Activated CD4-positive, alpha-beta T cell treated with anti-CD3 and anti-CD28 coated beads, Interleukin-2, amount 50 U/mL, for 4 hours (primary cell): ENCODE results near the gene NPHP4.
"Not testable (repeated sequence)": the region's sequence is repeated elsewhere in the genome, so short reads cannot be mapped to it uniquely, and the experiment has no call there.

Source experiments
- DNase-seq, 2 experiments: peaks; one replicate each; pipeline ENCODE4 v3.0.0-alpha.2; 2020

NPHP4 gene

DNA sequence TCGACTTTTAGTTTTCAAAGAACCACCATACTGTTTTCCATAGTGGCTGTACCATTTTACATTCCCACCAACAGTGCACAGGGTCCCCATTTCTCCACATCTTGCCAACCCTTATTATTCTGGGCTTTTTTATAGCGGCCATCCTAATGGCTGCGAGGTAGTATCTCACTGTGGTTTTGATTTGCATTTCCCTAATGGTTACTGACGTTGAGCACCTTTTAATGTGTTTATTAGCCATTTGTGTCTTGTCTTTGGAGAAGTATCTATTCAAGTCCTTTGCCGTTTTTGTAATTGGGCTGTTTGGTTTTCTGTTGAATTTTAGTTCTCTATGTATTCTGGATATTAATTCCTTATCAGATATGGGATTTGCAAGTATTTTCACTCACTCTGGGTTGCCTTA is 31.1 kb upstream of the NPHP4 start:
- DNase-seq: no peak

DNA sequence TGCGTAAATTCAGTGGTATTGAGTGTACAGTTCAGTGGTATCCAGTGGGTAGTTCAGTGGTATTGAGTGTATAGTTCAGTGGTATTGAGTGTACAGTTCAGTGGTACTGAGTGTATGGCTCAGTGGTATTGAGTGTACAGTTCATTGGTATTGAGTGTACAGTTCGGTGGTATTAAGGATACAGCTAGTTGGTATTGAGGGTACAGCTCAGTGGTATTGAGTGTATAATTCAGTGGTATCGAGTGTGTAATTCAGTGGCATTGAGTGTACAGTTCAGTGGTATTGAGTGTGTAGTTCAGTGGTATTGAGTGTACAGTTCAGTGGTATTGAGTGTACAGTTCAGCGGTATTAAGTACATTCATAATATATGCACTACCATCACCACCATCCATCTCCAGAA is 30.0 kb upstream of the NPHP4 start:
- no peak for DNase-seq

DNA sequence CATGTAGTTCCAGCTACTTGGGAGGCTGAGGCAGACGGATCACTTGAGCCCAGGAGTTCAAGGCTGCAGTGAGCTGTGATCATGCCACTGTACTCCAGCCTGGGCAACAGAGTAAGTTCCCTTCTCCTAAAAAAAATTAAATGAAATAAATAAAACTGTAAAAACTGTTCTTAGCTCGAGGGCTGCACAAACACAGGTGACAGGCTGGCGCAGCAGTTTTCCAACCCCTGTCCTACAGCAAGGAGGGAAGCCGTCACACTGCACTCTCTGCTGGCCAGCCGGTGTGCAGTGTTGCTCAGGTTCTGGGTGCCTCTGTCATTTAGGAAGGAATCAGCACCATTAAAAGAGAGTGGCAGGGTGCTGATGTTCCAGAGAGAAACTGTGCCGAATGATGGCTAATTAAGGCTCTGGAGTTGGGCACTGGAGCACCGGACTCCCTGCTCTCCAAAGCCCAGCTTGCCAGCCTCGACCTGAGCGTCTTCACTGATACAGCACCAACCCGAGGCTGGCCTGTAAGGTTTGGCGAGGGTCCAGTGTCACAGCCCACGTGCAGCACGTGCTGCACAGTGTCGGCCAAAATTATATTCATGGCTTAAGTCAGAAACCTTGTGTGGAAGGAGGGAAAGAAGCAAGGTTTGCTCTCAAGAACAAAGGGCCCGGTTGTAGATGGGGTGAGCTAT is 27.1 kb upstream of the NPHP4 start:
- DNase-seq: no peak

DNA sequence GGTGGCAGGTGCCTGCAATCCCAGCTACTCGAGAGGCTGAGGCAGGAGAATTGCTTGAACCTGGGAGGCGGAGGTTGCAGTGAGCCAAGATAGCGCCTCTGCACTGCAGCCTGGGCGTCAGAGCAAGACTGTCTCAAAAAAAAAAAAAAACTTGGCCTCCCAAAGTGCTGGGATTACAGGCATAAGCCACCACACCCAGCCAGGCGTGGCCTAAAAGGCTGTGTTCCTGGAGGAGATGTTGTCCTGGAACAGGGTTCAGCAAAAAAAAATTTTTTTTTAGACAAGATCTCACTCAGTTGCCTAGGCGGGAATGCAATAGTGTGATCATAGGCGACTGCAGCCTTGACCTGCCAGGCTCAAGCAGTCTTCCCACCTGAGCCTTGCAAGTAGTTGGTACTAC is 25.4 kb upstream of the NPHP4 start:
- DNase-seq: not testable (repeated sequence)

DNA sequence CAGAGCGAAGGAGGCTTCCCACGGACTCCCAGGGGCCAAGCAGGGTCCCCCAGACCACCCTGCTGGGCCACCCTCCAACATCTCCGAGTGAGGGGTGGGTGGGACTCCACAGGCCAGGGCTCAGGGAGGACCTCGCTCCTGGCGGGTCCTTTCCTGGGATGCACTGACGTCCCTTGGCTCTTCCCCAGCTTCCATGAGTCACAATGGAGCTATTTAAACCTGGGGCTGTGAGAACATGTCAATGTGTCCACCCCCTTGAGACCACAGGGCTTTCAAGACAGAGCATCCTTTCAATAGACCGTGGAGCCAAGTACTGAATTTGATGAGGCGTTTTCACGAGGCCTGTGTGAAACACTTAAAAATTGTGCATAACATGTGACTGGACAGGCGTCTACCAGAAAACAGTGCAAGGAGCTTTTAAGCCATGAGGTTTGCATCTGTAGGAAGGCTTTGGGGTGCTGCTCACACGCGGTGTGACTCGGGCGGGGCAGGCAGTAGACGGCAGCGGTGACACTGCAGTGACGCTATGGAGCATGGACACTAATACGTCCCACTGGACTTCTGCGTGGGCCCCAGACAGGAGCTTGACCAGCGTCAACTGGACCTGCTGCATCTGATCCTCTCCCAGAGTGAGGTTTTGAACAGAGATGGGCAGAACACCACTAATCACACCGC is 24.1 kb upstream of the NPHP4 start:
- DNase-seq: no peak

DNA sequence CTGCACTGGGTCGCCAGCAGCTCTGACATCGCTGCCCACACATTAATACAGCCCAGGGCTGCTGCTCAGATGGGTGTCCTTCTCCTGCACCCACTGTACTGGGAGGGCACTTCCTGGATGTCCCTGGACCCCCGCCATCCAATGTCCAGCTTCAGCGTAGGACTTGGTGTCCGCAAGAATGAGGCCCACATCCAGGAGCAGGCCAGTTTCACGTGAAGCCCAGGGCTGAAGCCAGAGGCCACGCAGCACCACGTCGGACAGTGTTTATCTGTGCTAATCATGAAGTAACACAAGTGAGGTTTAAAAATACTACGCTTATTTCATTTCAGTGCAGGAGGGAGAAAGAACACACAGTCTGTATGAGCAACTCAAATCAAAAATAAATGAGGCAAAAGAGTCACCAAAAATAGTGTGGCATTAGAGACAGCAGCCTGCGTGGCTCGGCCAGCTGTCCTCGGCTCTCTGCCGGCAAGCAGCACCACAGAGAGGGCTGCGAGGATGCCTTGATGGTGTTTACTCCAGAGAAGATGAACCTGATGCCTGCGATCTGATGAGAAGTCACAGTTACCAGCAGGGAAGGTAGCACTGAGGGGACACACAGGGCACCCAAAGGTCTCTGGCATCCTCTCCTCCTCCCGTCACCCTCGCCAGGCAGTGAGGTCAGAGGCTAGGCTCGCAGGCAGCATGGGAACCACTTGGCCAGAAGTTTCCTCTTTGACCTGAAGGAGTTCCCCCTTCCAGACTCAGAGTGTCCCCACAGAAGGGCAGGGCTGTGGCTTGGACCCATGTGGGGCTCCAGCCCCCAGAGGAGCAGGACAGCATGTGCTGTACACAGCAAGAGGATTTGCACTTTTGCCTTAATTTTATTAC is 22.1 kb upstream of the NPHP4 start:
- no peak for DNase-seq

DNA sequence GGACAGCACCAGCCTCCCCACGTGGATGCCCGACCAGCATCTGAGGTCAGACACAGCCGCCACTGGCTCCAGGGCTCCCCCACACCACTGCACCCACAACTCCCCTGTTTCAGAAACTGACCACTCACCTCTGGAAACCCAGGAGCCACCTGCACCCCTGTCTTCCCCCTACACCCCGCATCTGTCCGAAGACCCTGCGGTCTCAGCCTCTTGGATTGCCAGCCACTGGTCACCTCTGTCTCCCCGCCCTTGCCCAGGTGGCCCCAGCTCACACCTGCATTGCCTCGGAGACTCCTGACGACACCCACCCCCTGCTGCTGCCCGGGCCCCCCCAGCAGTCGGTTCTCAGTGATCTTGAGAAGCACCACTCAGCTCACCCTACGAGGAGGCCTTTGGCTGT is 21.3 kb upstream of the NPHP4 start:
- DNase-seq: no peak

DNA sequence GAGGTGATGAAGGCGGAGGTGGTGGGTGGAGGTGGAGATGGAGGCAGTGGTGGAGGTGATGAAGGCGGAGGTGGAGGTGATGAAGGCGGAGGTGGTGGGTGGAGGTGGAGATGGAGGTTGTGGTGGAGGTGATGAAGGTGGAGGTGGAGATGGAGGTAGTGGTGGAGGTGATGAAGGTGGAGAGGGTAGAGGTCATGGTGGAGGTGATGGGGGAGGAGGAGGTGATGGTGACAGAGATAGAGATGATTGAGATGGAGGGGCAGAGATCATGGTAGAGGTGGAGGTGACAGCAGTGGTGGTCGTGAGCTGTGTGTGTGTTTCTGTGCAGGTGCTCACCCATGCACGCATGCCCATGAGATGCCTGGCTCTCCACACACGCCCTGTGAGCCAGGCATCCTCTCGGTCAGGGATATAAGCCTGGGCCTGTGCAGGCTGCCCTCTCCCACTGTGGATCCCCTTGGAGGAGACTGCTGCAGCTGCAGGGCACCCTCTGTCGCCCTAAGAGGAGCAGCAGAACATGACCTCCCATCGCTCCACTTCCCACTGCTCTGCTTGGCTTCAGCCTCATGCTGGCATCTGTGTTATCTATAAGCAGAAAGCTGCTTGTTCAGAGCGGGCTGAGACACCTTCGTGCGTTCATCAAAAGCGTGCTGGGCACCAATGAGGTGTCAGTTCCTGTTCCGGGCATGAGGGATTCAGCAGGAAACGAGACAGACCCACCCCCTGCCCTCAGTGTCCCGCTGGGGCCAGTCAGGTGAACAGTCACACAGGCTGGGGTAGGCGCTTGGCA is 20.5 kb upstream of the NPHP4 start:
- DNase-seq: no peak

DNA sequence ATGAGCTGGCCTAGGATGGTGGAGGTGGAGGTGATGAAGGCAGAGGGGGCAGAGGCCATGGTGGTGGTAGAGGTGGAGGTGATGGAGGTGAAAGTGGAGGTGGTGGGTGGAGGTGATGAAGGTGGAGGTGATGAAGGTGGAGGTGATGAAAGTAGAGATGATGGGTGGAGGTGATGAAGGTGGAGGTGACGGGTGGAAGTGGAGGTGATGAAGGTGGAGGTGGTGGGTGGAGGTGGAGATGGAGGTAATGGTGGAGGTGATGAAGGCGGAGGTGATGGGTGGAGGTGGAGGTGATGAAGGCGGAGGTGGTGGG is 19.7 kb upstream of the NPHP4 start:
- DNase-seq: no peak

DNA sequence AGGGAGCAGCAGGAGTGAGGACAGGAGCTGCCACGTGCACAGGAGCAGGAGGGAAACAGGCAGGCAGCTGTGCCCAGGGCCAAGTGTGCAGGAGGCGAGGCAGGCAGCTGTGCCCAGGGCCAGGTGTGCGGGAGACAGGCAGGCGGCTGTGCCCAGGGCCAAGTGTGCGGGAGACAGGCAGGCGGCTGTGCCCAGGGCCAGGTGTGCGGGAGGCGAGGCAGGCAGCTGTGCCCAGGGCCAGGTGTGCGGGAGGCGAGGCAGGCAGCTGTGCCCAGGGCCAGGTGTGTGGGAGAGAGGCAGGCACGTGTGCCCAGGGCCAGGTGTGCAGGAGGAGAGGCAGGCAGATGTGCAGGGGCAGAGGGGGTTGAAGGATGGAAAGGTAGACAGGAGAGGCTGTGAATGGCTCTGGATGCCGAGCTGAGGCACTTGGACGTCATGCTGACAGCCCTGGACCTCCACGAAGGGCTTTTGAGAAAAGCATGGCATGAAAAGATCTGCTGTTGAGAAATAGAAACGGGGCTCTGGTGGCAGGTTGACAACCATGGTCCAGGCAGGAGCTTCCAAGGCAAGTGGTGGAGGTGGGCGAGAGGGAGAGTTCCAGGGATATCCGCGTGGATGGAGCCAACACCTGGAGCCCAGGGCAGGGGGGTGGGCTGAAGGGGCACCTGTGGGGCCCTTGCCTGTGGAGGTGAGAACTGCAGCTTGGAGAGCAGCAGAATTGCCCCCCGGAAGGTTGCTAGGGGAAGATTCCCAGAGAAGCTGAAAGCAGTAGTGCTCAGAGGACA is 19.1 kb upstream of the NPHP4 start:
- DNase-seq: no peak

DNA sequence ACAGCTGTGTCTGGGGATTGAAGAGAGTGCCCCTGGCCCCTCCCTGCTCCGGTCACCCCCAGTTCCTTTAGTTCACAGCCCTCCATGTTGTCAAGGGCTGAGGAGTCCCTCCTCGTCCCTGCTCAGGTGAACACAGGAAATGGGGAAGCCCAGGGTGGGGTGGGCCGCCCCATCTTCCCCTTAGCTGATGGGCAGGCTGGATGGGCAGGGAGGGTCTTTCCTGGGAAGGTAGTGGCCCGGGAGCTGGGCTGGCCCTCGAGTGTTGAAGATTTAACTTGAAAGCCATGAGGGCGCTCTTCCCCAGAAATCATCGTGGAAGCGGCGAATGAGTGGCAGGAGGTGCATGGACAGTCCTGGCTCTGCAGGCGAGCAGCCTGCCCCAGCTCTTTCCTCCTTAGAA is 18.3 kb upstream of the NPHP4 start:
- DNase-seq: no peak

DNA sequence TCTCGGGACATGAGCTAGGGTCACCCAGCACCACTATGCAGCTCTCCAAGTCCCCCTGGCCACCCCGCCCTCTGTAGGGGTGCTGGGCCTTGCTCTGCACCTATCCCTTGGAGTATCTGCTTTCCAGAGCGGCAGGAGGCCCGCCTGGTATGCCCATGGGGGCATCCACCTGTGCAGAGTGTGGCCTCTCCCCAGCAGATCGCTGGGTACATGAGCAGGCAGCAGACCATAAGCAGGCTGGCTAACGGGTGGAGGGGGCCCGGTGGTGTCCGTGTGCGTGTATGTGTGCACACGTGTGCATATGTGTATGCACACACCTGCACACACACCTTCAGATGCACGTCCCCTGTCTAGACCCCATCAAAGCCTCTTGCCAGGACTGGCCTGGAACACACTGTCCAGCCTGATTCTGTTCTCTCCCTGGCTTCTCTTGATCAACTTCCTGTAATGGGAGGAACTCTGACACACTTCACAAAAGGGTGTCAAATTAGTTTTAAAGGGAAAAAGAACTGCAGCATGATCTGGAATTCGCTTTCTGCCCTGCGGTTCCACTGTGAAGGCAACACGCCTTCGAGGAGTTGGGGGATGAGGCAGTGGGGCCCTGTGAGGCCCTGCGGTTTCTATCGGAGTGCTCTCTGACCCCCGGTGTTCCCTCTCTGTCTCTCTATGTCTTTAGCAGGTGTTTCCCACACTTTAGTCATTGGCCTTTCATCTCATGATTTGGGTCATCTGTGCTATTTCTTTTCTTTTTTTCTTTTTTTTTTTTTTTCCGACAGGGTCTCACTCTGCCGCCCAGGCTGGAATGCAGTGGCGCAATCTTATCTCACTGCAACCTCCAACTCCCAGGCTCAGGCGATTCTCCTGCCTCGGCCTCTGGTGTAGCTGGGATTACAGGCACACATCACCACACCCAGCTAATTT is 17.2 kb upstream of the NPHP4 start:
- DNase-seq: no peak

DNA sequence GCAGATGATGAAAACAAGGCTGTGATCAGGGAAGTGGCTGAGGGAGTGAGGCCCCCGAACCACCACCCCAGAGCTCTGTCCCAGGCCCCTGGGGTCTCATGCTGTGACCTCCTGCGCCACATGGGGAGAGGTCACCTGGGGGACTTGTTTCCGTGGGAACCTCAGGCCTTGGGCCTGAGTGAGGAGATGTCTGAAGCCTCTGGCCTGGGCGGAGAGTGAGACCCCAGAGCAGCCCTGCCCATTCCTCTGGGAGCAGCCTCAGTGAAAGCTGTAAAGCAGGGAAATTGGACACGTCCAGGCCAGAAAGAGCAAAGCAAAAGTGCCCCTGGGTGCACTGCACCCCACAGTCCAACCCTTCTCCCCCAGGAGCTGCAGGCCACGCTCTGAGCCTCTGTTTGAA is 16.5 kb upstream of the NPHP4 start:
- no peak for DNase-seq

DNA sequence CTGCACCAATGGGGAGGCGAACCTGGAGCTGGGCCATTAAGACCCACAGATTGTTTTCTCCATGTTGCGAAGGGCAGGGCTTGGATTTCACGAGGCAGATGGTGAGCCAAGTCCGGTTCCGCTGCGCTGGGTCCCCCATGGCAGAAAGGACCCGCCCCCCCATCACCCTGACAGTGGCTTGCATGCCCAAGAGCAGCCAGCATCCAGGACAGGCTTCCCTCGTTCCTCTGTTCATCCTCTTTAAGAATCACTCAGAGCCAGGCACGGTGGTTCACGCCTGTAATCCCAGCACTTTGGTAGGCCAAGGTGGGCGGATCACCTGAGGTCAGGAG is 15.8 kb upstream of the NPHP4 start:
- no peak for DNase-seq

DNA sequence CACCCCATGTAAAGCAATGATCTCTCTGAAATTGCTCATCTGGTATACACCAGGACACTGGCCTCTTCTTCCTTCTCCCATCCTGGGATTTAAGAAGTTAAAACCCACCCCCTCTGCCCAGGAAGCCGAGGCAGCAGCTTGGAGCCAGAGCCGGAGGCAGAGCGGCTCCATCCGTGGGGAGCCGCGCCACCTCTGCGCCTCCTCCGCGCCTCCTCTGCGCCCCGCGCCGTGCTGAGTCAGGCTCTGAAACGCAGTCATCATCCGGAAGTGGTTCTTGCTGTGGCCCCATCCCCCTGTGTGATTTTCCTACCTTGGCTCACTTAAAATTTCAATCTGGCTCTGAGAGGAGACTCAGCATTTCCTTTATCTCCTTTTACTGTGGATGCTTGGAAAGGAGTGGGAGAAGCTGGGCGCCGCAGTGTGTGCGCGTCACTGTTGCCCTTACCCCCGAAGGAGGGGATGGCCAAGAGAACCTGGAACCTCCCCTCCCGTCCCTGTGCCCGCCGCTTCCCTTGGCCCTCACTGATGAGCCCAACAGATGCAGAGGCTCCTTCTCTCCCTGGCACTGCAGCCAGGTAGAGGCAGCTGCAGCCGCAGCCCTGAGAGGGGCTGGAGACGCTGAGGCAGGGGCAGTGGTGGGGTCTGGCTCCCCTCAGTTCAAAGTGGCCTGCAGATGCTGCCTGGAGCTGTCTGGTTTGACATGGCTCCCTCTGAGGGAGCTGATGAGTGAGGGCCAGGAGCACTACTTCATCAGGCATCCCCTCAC is 15.3 kb upstream of the NPHP4 start:
- DNase-seq: no peak

DNA sequence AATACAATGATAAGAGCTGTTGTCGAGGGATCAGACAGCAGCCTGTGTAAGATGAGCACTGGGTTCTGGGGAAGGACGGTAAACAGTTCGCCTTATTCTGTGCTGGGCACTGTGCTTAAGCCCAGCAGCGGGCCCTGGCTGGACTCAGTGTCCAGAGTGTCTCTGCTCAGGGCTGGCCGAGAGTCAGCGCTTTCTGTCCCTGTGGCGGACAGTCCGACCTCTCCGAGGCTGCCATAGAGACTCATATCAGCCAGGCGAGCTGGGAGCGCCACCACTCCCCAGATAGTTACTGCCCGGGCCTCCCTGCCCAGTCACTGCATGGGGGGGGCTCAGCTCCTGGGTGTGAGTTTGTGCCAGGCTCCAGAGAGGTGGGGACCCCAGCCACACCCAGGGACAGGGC is 14.7 kb upstream of the NPHP4 start:
- no peak for DNase-seq

DNA sequence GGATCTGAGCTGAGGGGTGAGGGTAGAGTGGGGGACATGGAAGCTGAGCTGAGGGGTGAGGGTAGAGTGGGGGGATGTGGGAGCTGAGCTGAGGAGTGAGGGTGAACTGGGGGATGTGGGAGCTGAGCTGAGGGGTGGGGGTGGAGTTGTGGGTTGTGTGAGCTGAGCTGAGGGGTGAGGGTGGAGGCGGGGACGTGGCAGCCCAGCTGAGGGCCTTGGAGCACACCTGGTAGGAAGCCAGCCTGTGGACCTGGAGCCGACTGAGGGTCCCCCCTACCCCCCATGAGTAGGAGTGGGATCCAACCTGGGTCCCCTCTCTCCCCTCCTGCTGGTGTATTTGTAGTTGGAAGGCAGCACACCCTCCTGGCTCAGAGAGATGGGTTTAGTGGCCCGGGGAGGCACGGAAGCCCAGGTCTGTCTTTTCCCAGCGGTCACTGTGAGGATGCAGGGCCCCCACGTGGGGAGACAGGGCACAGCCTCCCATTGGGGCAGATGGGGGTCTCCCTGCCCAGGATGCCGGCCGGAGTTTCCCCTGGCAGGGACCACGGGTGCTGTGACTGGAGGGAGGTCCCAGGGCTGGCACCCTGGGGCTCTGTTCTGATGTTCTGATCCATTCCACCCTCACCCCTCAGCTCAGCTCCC is 13.2 kb upstream of the NPHP4 start:
- no peak for DNase-seq

DNA sequence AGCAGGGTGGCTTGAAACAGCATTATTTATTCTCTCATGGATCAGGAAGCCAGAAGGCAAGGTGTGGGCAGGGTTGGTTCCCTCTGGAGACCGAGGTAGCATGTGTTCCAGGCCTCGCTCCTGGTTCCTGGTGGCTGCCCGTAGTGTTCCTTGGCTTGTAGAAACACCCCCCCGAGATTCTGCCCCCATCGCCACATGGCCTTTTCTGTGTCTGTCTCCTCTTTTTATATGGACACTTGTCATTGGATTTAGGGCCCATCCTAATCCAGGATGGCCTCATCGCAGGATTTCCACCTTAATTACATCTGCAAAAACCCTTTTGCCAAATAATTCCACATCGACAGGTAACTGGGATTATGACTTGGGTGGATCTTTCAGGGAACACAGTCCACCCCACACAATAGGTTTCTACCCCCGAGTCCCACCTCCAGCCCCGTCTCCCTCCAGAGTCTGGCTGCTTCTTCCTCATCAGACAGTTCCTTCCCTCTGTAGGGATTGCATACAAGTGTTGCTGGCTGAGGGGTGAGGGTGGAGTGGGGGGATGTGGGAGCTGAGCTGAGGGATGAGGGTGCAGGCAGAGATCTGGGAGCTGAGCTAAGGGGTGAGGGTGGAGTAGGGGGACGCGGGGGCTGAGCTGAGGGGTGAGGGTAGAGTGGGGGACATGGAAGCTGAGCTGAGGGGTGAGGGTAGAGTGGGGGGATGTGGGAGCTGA is 12.3 kb upstream of the NPHP4 start:
- DNase-seq: no peak

DNA sequence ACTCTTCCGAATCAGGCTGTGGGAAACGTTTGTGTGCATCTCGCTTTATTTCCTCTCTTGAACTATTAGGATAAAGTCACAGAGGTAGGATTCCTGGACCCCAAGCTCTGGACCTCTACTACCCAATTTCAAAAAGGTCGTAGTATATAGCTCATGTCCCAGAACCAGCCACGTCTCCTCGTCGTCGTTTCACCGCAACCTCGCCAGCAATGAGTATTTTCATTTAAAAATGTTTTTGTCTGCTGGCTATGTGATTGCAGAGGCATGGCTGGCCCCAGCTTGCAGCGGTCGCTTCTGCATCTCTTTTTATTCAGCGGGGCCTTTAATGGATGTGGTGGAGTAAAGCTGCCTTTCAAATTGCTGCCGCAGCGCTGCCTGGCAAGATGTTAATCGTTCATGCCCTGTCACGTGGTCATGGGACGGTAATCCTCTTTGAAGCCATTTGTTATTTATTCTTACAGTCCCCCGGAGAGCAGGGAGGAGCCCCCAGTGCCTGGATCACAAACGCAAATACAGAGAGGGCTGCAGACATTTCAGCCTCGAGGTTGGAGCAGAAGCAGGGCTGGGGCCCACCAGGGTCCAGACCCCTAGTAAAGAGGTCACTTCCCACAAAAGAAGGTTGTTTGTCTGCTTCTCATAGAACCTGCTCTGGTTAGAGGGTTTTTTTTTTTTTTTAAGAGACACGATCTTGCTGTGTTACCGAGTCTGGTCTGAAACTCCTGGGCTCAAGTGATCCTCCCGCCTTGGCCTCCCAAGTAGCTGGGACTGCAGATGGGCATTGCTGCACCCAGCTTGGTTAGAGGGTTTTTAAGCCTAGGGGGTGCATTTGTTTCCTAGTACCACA is 11.6 kb upstream of the NPHP4 start:
- DNase-seq: no peak
